ENCODE measurements around the gene SLCO6A1.
"Not testable (repeated sequence)": the region's sequence is repeated elsewhere in the genome, so short reads cannot be mapped to it uniquely, and the experiment has no call there.

SLCO6A1 gene

GRCh38 chr5:102527547-102527946 lies 28.7 kb upstream of the SLCO6A1 start:
- H3K9ac ChIP-seq (ENCODE audit: low read depth, low read length) = no peak overlapping the region

DNA sequence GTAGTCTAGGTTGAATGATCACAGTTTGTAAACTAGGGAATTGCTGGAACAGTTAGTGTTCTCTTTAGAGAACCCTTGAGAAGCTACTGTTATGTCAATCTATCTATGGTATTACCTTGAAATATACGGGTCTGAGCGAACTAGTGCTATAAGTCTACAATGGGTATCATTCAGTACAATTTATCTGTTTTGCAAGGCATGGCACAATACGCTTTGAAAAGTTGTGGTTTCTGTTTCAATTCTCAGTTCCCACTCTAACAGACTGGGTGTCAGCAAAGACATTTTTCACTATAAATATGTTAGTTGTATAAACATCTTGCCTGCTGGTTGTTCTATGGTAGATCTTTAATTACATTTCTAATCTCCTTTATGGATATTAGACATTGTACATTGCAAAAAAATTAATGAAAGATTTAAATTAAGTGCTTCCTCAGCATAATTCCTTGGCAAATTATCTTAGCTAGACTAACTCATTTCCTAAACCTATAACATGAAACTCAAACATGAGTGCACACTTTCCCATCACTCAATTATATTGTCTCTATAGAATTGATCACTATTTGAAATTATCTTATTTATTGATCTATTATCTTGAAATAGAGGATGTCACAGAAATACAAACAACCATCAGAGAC lies 24.9 kb upstream of the SLCO6A1 start:
- Histone ChIP-seq H3K9me3 (ENCODE audit: control insufficient read depth, insufficient read depth, low read length) (no peaks in the 10 kb centered on the region), H3K36me3 (ENCODE audit: insufficient read depth, low read length) (no peaks in the 10 kb centered on the region), H3K4me1 (ENCODE audit: insufficient read depth, low read length) (no peaks in the 10 kb centered on the region), H3K9ac (ENCODE audit: low read depth, low read length) (no peak overlapping the region)

More at GRCh38 chr5:102527547-102527946, 28.7 kb upstream of the SLCO6A1 start:
- H3K36me3 ChIP-seq (ENCODE audit: insufficient read depth, low read length) = no peaks in the 10 kb centered on the region
- H3K9me3 ChIP-seq (ENCODE audit: control insufficient read depth, insufficient read depth, low read length) = no peaks in the 10 kb centered on the region
- H3K4me1 ChIP-seq (ENCODE audit: insufficient read depth, low read length) = no peaks in the 10 kb centered on the region

DNA sequence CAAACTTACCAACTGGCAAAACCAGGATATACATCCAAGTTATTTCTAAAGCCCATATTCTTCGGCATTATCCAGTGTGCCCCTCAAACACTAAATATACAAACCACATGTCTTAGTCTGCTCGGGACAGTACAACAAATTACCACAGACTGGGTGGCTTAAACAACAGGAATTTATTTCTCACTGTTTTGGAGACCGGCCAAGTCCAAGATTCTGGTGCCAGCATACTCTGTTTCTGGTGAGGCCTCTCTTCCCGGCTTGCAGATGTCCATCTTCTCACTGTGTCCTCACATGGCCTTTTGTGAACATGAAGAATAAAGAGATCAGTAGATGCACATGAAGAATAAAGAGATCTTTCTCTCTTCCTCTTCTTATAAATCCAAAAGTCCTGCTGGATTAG lies 12.9 kb upstream of the SLCO6A1 start:
- Histone ChIP-seq H3K4me1 (ENCODE audit: insufficient read depth, low read length) (no peaks in the 10 kb centered on the region), H3K9ac (ENCODE audit: low read depth, low read length) (no peak overlapping the region), H3K9me3 (ENCODE audit: control insufficient read depth, insufficient read depth, low read length) (no peaks in the 10 kb centered on the region), H3K36me3 (ENCODE audit: insufficient read depth, low read length) (no peaks in the 10 kb centered on the region; the same call in 1 of the 2 replicates)

GRCh38 chr5:102491261-102491914 lies 7.4 kb downstream of the SLCO6A1 start:
- not testable (repeated sequence) for H3K9ac ChIP-seq (ENCODE audit: low read depth, low read length); H3K4me1 ChIP-seq (ENCODE audit: insufficient read depth, low read length); H3K36me3 ChIP-seq (ENCODE audit: insufficient read depth, low read length); H3K9me3 ChIP-seq (ENCODE audit: control insufficient read depth, insufficient read depth, low read length)

DNA sequence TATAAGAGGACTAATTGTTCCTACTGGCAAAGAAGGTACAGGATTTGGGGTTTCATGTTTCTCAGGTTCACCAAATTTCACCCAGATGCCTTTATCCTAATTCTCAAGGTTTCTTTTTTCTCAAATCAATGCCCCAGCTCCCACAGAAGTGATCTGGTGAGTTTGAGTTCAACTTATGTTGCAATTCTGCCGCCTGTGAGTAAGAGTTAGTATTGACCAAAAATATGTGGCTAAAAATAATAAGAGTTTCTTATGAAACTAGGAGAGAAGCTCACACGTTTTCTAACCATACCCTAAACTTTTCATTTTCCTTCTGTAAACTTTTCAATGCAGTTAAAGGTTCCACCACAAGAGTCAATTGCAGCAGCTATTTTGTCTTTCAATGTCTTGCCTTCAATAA lies 15.1 kb downstream of the SLCO6A1 start:
- no peaks in the 10 kb centered on the region for H3K4me1 ChIP-seq (ENCODE audit: insufficient read depth, low read length)
- H3K9ac ChIP-seq (ENCODE audit: low read depth, low read length) = no peak overlapping the region
- H3K36me3 ChIP-seq (ENCODE audit: insufficient read depth, low read length) = no peaks in the 10 kb centered on the region
- no peaks in the 10 kb centered on the region for H3K9me3 ChIP-seq (ENCODE audit: control insufficient read depth, insufficient read depth, low read length)

DNA sequence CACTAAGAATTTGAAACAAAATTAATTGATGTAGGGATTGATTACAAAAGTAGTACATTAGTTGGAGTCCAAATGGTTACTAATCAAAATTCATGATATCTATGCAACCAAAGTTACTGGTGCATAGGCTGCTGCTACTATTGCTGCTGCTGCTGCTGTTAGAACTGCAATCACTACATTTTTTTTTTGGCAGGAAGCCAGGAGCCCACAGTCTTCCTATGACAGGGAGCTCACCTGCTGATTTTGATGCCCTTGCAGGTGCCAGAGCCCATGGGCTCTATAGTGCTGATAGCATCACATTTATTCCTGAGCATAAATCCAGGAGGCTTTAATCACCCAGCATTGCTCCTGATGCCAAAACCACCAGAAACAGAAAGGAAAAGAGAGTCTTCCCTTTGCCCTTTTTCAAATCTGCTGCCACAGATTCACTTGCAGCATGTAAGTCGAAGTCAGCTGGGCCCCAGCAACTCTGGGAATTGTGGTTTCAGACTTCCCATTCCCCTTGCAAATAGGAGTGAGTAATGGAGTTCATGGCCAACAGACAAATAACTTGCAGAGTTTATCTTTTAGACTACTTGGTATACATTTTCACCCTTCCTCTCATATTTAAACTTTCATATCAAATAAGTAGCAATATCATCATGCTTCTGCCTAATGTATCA lies 17.6 kb downstream of the SLCO6A1 start:
- Histone ChIP-seq H3K4me1 (ENCODE audit: insufficient read depth, low read length) (no peaks in the 10 kb centered on the region), H3K9me3 (ENCODE audit: control insufficient read depth, insufficient read depth, low read length) (no peaks in the 10 kb centered on the region), H3K36me3 (ENCODE audit: insufficient read depth, low read length) (no peaks in the 10 kb centered on the region), H3K9ac (ENCODE audit: low read depth, low read length) (no peak overlapping the region)

- Histone ChIP-seq H3K4me1 (ENCODE audit: insufficient read depth, low read length) (no peaks in the 10 kb centered on the region), H3K9me3 (ENCODE audit: control insufficient read depth, insufficient read depth, low read length) (no peaks in the 10 kb centered on the region), H3K36me3 (ENCODE audit: insufficient read depth, low read length) (no peaks in the 10 kb centered on the region), H3K9ac (ENCODE audit: low read depth, low read length) (no peak overlapping the region)
These were observed 45.1 kb downstream of the SLCO6A1 start for GRCh38 chr5:102453716-102454115.

DNA sequence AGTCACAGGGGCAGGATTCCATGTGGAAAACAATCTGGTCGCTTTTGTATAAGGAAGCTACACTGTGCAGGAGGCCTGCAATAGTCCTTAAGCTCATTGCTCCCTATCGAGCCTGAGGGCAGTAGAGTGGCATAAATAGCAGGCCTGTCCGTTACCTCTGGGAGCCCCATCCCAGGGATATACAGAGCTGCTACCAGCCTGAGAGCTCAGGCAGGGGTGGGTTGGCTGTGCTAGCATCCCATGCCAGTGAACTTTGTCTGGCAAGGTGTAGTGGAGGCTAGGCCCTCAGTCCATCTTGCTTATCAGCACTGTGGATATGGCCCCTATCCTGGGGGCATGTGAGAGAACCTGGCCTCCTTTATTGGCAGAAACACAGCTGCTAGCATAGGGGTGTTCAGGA lies 47.7 kb downstream of the SLCO6A1 start:
- H3K9me3 ChIP-seq (ENCODE audit: control insufficient read depth, insufficient read depth, low read length) = no peaks in the 10 kb centered on the region
- H3K36me3 ChIP-seq (ENCODE audit: insufficient read depth, low read length) = no peaks in the 10 kb centered on the region
- H3K4me1 ChIP-seq (ENCODE audit: insufficient read depth, low read length) = no peaks in the 10 kb centered on the region
- H3K9ac ChIP-seq (ENCODE audit: low read depth, low read length) = no peak overlapping the region

- Histone ChIP-seq H3K9ac (ENCODE audit: low read depth, low read length) (no peak overlapping the region), H3K36me3 (ENCODE audit: insufficient read depth, low read length) (no peaks in the 10 kb centered on the region), H3K4me1 (ENCODE audit: insufficient read depth, low read length) (no peaks in the 10 kb centered on the region), H3K9me3 (ENCODE audit: control insufficient read depth, insufficient read depth, low read length) (no peaks in the 10 kb centered on the region)
These were observed 48.3 kb downstream of the SLCO6A1 start for GRCh38 chr5:102450313-102450990.

- H3K36me3 ChIP-seq (ENCODE audit: insufficient read depth, low read length) = no peaks in the 10 kb centered on the region
- no peaks in the 10 kb centered on the region for H3K9me3 ChIP-seq (ENCODE audit: control insufficient read depth, insufficient read depth, low read length)
- no peaks in the 10 kb centered on the region for H3K4me1 ChIP-seq (ENCODE audit: insufficient read depth, low read length)
- H3K9ac ChIP-seq (ENCODE audit: low read depth, low read length) = no peak overlapping the region
These were observed 65.3 kb downstream of the SLCO6A1 start for GRCh38 chr5:102433473-102433872.

- Histone ChIP-seq H3K36me3 (ENCODE audit: insufficient read depth, low read length) (no peaks in the 10 kb centered on the region), H3K9me3 (ENCODE audit: control insufficient read depth, insufficient read depth, low read length) (no peaks in the 10 kb centered on the region), H3K9ac (ENCODE audit: low read depth, low read length) (no peak overlapping the region), H3K4me1 (ENCODE audit: insufficient read depth, low read length) (no peaks in the 10 kb centered on the region)
These were observed 77.2 kb downstream of the SLCO6A1 start for GRCh38 chr5:102421647-102422046.

- no peaks in the 10 kb centered on the region for H3K4me1 ChIP-seq (ENCODE audit: insufficient read depth, low read length)
- H3K36me3 ChIP-seq (ENCODE audit: insufficient read depth, low read length) = no peaks in the 10 kb centered on the region
These were observed 80.3 kb downstream of the SLCO6A1 start for GRCh38 chr5:102418531-102418930.

GRCh38 chr5:102414448-102414847 lies 84.4 kb downstream of the SLCO6A1 start:
- H3K4me1 ChIP-seq (ENCODE audit: insufficient read depth, low read length) = no peaks in the 10 kb centered on the region
- no peaks in the 10 kb centered on the region for H3K36me3 ChIP-seq (ENCODE audit: insufficient read depth, low read length)
- H3K9me3 ChIP-seq (ENCODE audit: control insufficient read depth, insufficient read depth, low read length) = no peaks in the 10 kb centered on the region
- no peak overlapping the region for H3K9ac ChIP-seq (ENCODE audit: low read depth, low read length)

More at GRCh38 chr5:102418531-102418930, 80.3 kb downstream of the SLCO6A1 start:
- Histone ChIP-seq H3K9ac (ENCODE audit: low read depth, low read length) (no peak overlapping the region), H3K9me3 (ENCODE audit: control insufficient read depth, insufficient read depth, low read length) (no peaks in the 10 kb centered on the region)

GRCh38 chr5:102388235-102388634 lies 110.6 kb downstream of the SLCO6A1 start:
- Histone ChIP-seq H3K4me1 (ENCODE audit: insufficient read depth, low read length) (no peaks in the 10 kb centered on the region), H3K36me3 (ENCODE audit: insufficient read depth, low read length) (no peaks in the 10 kb centered on the region), H3K9me3 (ENCODE audit: control insufficient read depth, insufficient read depth, low read length) (no peaks in the 10 kb centered on the region), H3K9ac (ENCODE audit: low read depth, low read length) (no peak overlapping the region)

Data from ES-I3 (cell line).